ENCODE measurements around the gene LMNTD2. TPM values are rescaled to one million over a fixed set of nuclear protein-coding genes. Genes with fewer than 3 reads are reported as not detected.
A peak's percentile ranks its signal among the peaks of the same experiment; 100 is the strongest.

LMNTD2 gene
- total RNA-seq, 1 donor from 2014 or later: 1.7 TPM

GRCh38 chr11:514606-515005, 45.9 kb downstream of the LMNTD2 start:
- no peak for DNase-seq (ENCODE audit: low read depth)

- no peak for DNase-seq (ENCODE audit: low read depth)
These were observed 47.6 kb downstream of the LMNTD2 start for GRCh38 chr11:512761-513595.

- DNase-seq (ENCODE audit: low read depth): no peak
These were observed 51.6 kb downstream of the LMNTD2 start for GRCh38 chr11:508956-509355.

- DNase-seq (ENCODE audit: low read depth): no peak
These were observed 52.6 kb downstream of the LMNTD2 start for GRCh38 chr11:507727-508515.

- DNase-seq (ENCODE audit: low read depth): peak; percentile 68
These were observed 53.4 kb downstream of the LMNTD2 start, which contains the start of gene RNH1 for GRCh38 chr11:506995-507726. Gene RNH1, minus strand, starts transcription at chr11:507242. Its CDS starts 5,080 bp downstream, at chr11:502162.

GRCh38 chr11:506238-506994, 54.1 kb downstream of the LMNTD2 start:
- DNase-seq (ENCODE audit: low read depth): peak; percentile 90

GRCh38 chr11:504994-505344, 55.6 kb downstream of the LMNTD2 start:
- no peak for DNase-seq (ENCODE audit: low read depth)

Other genes with a start within 250 kb of the LMNTD2 start
- 7.6 and 53.5 TPM in 2 replicates for gene IFITM1, start 246.7 kb downstream of the LMNTD2 start, total RNA-seq
- 14.9 and 70.2 TPM in 2 replicates for gene IFITM3, start 239.9 kb downstream of the LMNTD2 start, total RNA-seq
- gene B4GALNT4, start 191.2 kb downstream of the LMNTD2 start, total RNA-seq: 4.0 and 4.5 TPM in 2 replicates
- gene PKP3, start 166.5 kb downstream of the LMNTD2 start, total RNA-seq: 1.7 and 13.7 TPM in 2 replicates
- 5.4 and 41.5 TPM in 2 replicates for gene SIGIRR, start 145.7 kb downstream of the LMNTD2 start, total RNA-seq
- gene ANO9, start 118.7 kb downstream of the LMNTD2 start, total RNA-seq: 9.2 and 10.8 TPM in 2 replicates
- gene PTDSS2, start 110.5 kb downstream of the LMNTD2 start, total RNA-seq: 25.9 and 40.7 TPM in 2 replicates
- 227 and 230 TPM in 2 replicates for gene RNH1, start 53.5 kb downstream of the LMNTD2 start, total RNA-seq
- 40.5 and 51.2 TPM in 2 replicates for gene HRAS, start 25.2 kb downstream of the LMNTD2 start, total RNA-seq
- gene LRRC56, start 23.2 kb downstream of the LMNTD2 start, total RNA-seq: 0.17 and 2.0 TPM in 2 replicates
- gene RASSF7, start 232 bp upstream of the LMNTD2 start, total RNA-seq: 65.7 and 110 TPM in 2 replicates
- 27.4 and 40.9 TPM in 2 replicates for gene PHRF1, start 15.7 kb upstream of the LMNTD2 start, total RNA-seq
- gene IRF7, start 55.2 kb upstream of the LMNTD2 start, total RNA-seq: 17.1 and 23.3 TPM in 2 replicates
- 0.15 TPM in 1 of 2 replicates, not detected in the other for gene CDHR5, start 64.2 kb upstream of the LMNTD2 start, total RNA-seq
- gene SCT, start 66.4 kb upstream of the LMNTD2 start, total RNA-seq: not detected in 2 replicates
- 0.10 TPM in 1 of 2 replicates, not detected in the other for gene DRD4, start 76.5 kb upstream of the LMNTD2 start, total RNA-seq
- 27.6 and 62.7 TPM in 2 replicates for gene DEAF1, start 134.5 kb upstream of the LMNTD2 start, total RNA-seq
- 3.6 and 7.7 TPM in 2 replicates for gene TMEM80, start 135.1 kb upstream of the LMNTD2 start, total RNA-seq
- 235 and 376 TPM in 2 replicates for gene EPS8L2, start 145.5 kb upstream of the LMNTD2 start, total RNA-seq
- 188 and 419 TPM in 2 replicates for gene TALDO1, start 186.7 kb upstream of the LMNTD2 start, total RNA-seq
- 16.7 and 38.0 TPM in 2 replicates for gene GATD1, start 216.7 kb upstream of the LMNTD2 start, total RNA-seq
- gene CEND1, start 229.4 kb upstream of the LMNTD2 start, total RNA-seq: 0.60 TPM in 1 of 2 replicates, not detected in the other
- 16.3 and 22.6 TPM in 2 replicates for gene SLC25A22, start 237.5 kb upstream of the LMNTD2 start, total RNA-seq
- 3.1 and 6.9 TPM in 2 replicates for gene PIDD1, start 244.5 kb upstream of the LMNTD2 start, total RNA-seq
- 167 and 180 TPM in 2 replicates for gene RPLP2, start 249.2 kb upstream of the LMNTD2 start, total RNA-seq

Data from renal cortical epithelial cell (primary cell).